ENCODE measurements around the gene TLK1. TPM values are rescaled to one million over a fixed set of nuclear protein-coding genes. Genes with fewer than 3 reads are reported as not detected.

The TLK1 gene
- total RNA-seq, 1 experiment from 2014 or later = 79.1 TPM

DNA sequence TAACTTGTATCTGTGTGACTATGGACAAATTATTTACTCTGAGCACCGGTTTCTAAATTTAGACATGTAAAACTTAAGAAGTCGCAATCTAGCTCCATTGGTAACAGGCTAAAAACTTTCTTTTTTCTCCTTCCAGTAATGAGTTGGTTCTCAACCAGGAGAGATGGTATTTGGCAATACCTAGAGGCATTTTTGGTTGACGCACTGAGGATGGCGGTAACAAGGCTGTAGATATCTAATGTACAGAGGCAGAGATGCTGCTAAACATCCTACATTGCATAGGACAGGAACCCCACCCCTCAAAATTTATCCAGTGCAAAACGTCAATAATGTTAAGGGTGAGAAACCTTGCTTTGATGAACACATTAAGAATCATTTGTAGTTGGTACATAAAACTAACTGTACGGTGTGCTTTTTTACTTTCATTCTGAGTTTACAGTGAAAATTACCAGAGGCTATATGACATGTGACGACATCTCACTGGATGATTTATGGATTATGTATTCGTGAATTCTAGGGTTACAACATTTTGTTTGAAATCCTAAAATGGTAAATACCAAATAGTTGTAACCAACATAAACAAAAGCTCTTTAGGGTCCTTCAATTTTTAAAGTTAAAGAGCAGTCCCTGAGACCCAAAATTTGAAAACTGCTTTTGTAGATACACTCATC lies 91.3 kb downstream of the TLK1 start:
- Histone ChIP-seq H3K4me3 (ENCODE audit: low read depth, low read length, poor library complexity, severe bottlenecking) (no peak overlapping the region), H3K4me1 (ENCODE audit: insufficient read depth, low read length, poor library complexity, severe bottlenecking) (peaks cover 5% of the 10 kb centered on the region), H3K9me3 (ENCODE audit: low read depth, low read length, poor library complexity, severe bottlenecking) (no peaks in the 10 kb centered on the region), H3K27me3 (replicated peaks; ENCODE audit: insufficient read depth, low read depth, low read length, poor library complexity) (no peaks in the 10 kb centered on the region), H3K36me3 (ENCODE audit: insufficient read depth, low read length, poor library complexity, severe bottlenecking) (peaks cover 13% of the 10 kb centered on the region), H3K27ac (ENCODE audit: low read depth, low read length, poor library complexity, severe bottlenecking) (no peak overlapping the region)
- ChIA-PET CTCF (no interaction called here), POLR2A (ENCODE audit: low non-redundant PET) (no interaction called here)
- DNase-seq (ENCODE audit: low spot score) = no peak
- no TSS peak for BruUV-seq (replicated peaks)
- TF ChIP-seq EZH2 (IDR thresholded peaks at IDR 0.05; ENCODE audit: borderline replicate concordance, low read depth, low read length, poor library complexity, severe bottlenecking) = no peak
- TF ChIP-seq, protein P1, sequence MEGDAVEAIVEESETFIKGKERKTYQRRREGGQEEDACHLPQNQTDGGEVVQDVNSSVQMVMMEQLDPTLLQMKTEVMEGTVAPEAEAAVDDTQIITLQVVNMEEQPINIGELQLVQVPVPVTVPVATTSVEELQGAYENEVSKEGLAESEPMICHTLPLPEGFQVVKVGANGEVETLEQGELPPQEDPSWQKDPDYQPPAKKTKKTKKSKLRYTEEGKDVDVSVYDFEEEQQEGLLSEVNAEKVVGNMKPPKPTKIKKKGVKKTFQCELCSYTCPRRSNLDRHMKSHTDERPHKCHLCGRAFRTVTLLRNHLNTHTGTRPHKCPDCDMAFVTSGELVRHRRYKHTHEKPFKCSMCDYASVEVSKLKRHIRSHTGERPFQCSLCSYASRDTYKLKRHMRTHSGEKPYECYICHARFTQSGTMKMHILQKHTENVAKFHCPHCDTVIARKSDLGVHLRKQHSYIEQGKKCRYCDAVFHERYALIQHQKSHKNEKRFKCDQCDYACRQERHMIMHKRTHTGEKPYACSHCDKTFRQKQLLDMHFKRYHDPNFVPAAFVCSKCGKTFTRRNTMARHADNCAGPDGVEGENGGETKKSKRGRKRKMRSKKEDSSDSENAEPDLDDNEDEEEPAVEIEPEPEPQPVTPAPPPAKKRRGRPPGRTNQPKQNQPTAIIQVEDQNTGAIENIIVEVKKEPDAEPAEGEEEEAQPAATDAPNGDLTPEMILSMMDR (conservative IDR thresholded peaks at IDR 0.05; ENCODE audit: low read depth, low read length) = no peak
- intact Hi-C loops (cut with micrococcal nuclease; ENCODE audit: unreplicated experiment) = no loop called here

GRCh38 chr2:171066110-171066509 lies 94.6 kb downstream of the TLK1 start:
- no peaks in the 10 kb centered on the region for H3K9me3 ChIP-seq (ENCODE audit: low read depth, low read length, poor library complexity, severe bottlenecking)
- CTCF ChIA-PET = no interaction called here
- no peaks in the 10 kb centered on the region for H3K36me3 ChIP-seq (ENCODE audit: insufficient read depth, low read length, poor library complexity, severe bottlenecking)
- H3K27me3 ChIP-seq (replicated peaks; ENCODE audit: insufficient read depth, low read depth, low read length, poor library complexity) = no peaks in the 10 kb centered on the region
- intact Hi-C loops (cut with micrococcal nuclease; ENCODE audit: unreplicated experiment) = no loop called here
- no peak overlapping the region for H3K4me3 ChIP-seq (ENCODE audit: low read depth, low read length, poor library complexity, severe bottlenecking)
- POLR2A ChIA-PET (ENCODE audit: low non-redundant PET) = no interaction called here
- no TSS peak for BruUV-seq (replicated peaks)
- TF ChIP-seq, protein P1 (conservative IDR thresholded peaks at IDR 0.05; ENCODE audit: low read depth, low read length) = no peak
- TF ChIP-seq EZH2 (IDR thresholded peaks at IDR 0.05; ENCODE audit: borderline replicate concordance, low read depth, low read length, poor library complexity, severe bottlenecking) = no peak
- DNase-seq (ENCODE audit: low spot score) = no peak
- H3K27ac ChIP-seq (ENCODE audit: low read depth, low read length, poor library complexity, severe bottlenecking) = no peak overlapping the region
- peaks cover 6% of the 10 kb centered on the region for H3K4me1 ChIP-seq (ENCODE audit: insufficient read depth, low read length, poor library complexity, severe bottlenecking)

DNA sequence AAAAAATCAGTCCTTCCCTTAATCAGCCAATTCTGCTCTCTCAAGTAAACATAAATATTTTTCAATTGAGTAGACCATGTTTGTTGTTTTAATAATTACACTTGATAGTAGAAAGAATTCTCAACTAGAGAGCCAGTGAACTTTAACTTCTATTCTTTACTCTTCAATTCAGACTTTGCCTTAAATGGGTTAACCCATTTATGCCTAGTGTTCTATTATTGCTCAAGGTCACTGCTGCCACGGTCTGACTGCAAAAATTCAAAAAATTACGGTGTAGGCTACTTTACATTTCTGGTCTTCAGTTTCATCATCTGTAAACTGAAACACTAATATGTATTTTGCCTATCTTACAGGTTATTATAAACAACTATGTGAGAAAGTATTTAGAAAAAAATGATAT lies 103.1 kb downstream of the TLK1 start:
- Histone ChIP-seq H3K4me1 (ENCODE audit: insufficient read depth, low read length, poor library complexity, severe bottlenecking) (no peaks in the 10 kb centered on the region), H3K27ac (ENCODE audit: low read depth, low read length, poor library complexity, severe bottlenecking) (no peak overlapping the region), H3K36me3 (ENCODE audit: insufficient read depth, low read length, poor library complexity, severe bottlenecking) (peaks cover 47% of the 10 kb centered on the region), H3K27me3 (replicated peaks; ENCODE audit: insufficient read depth, low read depth, low read length, poor library complexity) (no peaks in the 10 kb centered on the region), H3K4me3 (ENCODE audit: low read depth, low read length, poor library complexity, severe bottlenecking) (no peak overlapping the region), H3K9me3 (ENCODE audit: low read depth, low read length, poor library complexity, severe bottlenecking) (no peaks in the 10 kb centered on the region)
- POLR2A ChIA-PET (ENCODE audit: low non-redundant PET) = no interaction called here
- TF ChIP-seq, protein P1 (conservative IDR thresholded peaks at IDR 0.05; ENCODE audit: low read depth, low read length) = no peak
- no peak for TF ChIP-seq EZH2 (IDR thresholded peaks at IDR 0.05; ENCODE audit: borderline replicate concordance, low read depth, low read length, poor library complexity, severe bottlenecking)
- BruUV-seq (replicated peaks) = no TSS peak
- no peak for DNase-seq (ENCODE audit: low spot score)
- intact Hi-C loops (cut with micrococcal nuclease; ENCODE audit: unreplicated experiment) = no loop called here
- CTCF ChIA-PET = no interaction called here
